ENCODE results near the gene ADAM15.

ADAM15 gene

DNA sequence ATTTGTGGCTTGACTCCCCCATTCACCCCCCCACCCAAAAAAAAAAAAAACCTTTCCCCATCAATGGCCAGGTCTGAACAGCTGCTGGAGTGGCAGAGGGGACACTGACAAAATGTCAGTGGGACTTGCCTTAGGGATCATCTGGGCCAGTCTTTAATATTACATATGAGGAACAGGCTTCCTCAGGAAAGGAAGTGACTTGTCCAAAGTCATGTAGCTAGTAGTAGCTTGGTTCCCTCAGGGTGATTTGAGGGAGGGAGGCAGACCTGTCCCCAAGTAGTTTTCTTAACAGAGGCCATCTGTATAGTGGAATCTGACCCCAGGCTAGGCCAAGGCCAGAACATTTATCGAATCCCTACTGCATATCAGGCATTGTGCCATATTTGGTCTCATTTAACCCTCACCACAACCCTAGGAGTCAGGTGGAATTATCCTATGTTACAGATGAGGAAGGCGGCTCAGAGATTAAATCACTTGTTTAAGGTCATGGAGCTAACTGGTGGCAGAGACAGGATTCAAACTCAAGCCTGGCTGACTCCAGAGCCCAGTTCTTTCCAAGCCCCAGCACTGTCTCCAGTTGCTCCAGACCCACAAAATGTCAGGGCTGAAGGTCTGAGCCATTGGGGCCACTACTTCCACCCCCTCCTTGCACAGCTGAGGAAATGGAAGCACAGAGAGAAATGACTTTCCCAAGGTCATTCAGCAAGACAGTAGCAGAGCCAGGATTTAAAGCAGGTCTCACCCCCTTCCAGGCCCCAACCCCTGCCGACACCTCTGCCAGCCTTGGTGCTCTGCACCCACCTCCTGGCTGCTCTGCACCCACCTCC, 38.1 kb upstream of the ADAM15 start:
- peak; percentile 62 for DNase-seq

DNA sequence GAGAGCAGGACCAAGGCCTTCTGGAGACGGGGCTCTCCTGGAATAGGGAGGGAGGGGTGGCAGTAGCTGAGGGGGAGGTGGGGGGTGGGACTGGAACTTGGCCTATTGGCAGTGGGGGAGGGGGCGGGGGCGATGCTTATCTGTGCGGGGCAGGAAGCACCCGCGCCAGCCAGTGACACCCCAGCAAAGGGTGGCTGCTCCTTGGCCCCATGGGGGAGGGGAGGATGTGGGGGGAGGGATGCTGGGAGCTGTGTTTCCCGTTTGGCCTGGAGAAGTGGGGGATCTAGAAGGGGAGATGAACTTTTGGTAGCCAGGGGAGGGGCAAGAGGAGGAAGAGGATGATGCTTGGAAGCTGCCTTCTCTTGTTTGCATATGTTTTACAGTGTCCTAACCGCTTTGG, 37.5 kb upstream of the ADAM15 start:
- peak; percentile 76 for DNase-seq

DNA sequence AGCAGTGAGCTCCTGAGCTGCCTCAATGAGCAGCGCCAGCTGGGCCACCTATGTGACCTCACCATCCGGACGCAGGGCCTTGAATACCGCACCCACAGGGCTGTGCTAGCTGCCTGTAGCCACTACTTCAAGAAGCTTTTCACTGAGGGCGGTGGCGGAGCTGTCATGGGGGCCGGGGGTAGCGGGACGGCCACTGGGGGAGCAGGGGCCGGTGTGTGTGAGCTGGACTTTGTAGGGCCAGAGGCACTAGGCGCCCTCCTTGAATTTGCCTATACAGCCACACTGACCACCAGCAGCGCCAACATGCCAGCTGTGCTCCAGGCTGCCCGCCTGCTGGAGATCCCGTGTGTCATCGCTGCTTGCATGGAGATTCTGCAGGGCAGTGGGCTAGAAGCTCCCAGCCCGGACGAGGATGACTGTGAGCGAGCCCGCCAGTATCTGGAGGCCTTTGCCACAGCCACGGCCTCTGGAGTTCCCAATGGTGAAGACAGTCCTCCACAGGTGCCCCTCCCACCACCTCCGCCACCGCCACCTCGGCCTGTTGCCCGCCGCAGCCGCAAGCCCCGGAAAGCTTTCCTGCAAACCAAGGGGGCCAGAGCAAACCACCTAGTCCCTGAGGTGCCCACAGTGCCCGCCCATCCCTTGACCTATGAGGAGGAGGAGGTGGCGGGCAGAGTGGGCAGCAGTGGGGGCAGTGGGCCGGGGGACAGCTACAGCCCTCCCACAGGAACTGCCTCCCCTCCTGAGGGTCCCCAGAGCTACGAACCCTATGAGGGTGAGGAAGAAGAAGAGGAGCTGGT, 36.2 kb upstream of the ADAM15 start:
- DNase-seq = no peak

DNA sequence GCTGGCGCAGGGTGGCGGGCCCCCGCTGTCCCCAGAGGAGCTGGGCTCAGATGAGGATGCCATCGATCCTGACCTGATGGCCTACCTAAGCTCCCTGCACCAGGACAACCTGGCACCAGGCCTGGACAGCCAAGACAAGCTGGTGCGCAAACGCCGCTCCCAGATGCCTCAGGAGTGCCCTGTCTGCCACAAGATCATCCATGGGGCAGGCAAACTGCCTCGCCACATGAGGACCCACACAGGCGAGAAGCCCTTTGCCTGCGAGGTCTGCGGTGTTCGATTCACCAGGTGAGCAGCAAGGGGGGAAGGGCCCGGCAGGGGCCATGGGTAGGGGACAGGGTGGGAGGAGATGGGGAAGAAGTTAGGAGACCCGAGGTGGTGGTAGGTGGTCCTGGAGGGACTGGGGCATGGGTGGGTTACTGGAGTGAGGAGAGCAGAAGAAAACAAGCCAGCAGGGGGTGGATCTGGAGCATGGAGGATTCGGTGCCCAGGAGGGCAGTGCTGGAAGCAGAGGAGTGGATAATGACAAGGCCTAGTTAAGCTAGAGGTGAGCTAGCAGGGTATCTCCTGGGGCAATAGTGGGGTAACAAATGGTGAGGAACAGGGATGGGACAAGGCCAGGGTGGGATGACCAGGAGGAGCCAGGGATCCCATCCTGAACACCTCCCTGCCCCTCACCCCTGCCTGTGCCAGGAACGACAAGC, 35.4 kb upstream of the ADAM15 start:
- no peak for DNase-seq

DNA sequence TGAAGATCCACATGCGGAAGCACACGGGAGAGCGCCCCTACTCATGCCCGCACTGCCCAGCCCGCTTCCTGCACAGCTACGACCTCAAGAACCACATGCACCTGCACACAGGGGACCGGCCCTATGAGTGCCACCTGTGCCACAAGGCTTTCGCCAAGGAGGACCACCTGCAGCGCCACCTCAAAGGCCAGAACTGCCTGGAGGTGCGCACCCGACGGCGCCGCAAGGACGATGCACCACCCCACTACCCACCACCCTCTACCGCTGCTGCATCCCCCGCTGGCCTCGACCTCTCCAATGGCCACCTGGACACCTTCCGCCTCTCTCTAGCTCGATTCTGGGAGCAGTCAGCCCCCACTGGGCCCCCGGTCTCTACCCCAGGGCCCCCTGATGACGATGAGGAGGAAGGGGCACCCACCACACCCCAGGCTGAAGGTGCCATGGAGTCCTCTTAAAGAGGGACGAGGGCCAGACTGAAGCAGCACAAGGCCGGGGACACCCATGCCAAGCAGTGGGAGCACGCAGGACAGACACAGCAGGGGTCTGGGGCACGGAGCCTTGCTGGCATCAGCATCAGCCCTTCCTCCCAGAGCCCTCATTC, 34.8 kb upstream of the ADAM15 start:
- DNase-seq = no peak

DNA sequence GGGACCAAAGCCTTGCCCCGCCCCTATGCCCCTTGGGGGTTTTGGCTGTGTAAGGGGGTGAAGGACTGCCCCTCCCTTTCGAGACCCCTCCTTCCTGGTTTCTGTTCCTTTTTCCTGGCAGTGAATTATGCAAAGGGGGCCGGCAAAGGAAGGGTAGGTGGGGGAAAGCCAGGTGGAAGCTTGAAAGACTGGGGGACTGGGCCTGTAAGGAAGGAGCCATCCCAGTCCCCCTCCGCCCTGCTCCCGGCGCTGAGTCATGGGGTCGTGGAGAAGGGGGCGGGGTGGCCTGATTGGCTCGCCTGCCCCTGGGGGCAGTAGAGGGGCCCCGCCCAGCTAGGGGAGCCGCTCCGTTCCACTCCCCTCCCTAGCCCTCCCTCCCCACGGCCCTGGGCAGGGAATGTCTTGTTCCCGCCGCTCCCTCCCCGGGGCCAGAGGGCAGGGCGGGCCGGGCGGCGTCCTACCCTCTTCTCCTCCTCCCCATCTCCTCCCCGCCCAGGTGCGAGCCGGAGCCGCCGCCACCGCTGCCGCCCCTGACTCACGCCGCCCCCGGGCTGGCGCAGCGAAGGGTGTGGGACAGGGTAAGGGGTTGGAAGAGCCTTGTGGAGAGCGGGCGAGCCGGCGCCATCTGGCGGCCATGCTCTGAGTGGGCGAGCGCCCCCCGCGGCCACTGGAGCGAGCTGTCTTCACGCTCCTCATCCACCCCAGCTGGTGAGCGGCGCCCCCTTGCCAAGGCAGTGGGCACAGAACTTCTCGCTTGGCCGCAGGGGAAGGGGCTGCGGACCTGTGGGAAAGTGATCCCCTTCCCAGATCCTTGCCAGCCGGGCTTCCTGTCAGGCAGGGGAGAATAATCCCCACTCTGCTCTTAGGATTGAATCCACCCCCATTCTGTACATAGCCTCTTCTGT, 33.8 kb upstream of the ADAM15 start:
- DNase-seq = peak; percentile 93

DNA sequence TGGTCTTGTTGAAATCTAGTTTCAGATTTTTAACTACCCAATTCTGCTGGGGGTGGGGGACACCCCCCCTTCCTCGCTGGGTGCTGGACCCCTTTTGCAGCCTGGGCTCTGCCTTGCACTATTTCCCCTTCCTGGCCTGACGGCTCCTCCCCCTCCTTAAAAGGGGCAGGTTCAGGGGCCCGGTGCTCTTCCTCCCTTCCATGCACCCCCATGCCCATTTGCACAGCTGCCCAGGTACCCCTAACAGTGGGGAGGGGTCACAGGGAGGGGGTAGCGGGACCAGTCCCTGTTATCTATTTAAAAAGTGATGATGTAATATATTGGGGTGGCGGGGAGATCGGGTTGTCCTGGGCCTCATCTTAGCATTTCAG, 33.2 kb upstream of the ADAM15 start:
- peak; percentile 14 for DNase-seq

DNA sequence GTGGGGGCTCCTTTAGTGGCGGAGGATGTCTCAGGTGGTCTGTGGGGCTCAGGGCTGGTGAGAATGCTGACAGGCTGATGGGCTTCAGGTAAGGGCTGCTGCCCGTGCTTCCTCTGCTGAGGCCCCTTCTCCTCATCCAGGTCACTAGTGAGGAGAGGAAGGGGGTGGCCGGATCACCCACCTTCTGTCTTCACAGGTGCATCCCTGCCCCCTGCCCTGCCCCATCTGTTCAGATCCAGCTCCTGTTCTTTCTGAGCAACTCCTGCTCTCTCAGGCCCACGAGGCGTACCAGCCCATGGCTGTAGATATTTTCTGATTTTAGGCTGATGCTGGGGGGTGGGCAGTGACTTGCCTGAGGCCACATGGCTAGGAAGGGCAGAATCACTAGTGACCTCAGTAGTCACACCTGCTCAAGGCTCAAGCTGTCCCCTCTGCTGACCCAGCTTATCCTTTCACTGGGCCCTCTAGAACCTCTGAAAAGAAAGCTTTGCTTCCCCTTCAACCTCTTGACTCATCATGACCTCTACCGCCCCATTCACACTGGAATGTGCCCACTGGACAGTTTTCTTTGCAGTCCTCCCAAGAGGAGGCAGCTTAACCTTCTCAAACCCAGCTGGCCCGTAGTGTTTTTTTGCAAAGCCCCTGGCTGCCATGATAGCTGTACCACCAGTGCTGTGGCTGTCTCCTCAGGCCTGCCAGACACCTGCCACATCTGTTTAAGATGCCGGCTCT, 32.3 kb upstream of the ADAM15 start:
- no peak for DNase-seq

DNA sequence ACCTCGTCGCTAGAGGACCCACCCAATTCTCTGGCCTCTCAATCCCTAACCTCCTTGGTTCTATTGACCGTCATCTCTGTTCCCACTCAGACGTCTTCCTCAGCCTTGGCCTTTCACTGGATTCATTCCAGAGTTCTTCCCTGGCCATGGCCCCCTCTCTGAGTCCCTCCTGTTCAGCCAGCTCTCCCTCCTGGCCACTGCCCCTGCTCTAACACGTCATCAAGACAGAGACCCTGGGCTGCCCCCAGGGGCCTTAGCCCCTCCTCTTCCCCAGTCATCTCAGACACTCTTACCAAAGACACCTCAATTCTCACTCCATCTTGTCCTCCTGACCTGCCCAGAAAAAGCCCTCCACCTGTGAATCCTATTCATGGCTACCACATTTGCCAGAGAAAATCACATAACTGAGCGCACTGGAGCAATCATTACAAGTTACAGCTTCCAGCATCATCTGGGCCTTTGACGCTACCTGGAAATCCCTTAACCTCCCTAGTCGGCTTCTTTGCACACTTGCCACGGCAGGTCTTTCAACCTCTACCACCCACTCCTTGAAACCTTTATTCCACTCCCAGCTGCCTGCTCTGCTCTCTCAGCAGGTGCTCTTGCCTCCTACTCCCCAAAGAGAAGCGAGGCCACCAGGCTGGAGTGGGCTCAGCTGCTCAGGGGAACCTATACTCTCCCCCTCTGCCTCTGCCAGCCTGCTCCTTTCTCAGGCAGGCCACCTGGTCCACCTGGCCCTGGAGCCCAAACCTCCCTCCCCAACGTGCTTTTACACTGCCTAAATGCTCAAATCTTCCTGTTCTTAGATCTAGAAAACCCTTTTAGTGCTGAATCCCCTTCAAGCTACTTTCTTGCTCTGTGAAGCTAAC, 31.5 kb upstream of the ADAM15 start:
- DNase-seq = no peak

DNA sequence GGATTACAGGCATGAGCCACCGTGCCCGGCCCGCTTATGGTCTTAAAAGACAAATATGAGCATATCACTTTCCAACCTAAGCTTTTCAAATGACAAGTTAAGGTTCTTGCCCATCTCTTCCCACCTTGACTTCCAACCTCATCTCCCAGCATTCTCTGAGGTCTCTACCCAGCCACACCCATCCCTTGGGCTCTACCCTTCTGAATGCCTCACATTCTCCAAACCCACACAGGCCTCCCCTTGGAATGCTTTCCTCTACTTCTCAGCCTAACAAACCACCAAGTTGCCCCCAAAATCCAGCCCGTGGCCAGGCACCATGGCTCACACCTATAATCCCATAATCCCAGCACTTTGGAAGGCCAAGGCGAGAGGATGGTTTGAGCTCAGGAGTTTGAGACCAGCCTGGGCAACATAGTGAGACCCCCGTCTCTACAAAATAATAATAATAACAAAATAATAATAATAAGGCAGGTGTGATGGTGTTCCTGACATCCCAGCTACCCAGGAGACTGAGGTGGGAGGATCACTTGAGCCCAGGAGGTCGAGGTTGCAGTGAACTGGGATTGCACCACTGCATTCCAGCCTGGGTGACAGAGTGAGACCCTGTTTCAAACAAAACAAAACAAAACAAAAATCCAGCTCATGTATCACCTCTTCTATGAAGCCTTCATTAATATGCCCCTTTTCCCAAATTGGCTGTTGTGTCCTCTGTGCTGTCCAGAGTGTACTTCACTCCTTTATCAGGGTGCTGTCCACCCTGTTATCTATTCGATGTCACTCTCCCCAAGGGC, 28.8 kb upstream of the ADAM15 start:
- DNase-seq = no peak

DNA sequence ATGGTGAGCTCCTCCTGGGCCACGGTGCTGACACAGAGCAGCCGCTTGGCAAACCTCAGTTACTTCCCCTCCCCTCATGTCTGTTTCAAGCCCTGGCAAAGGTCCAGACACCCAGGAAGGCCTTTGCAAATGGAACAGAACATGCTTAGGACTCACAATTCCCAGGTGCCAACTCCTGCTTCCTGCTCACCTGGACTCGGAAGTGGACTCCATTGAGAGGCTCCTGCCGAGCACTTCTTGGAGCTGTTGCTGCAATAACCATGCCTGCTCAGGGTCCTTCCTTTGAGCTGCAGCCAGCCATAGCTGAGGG, 28.2 kb upstream of the ADAM15 start:
- DNase-seq = peak; percentile 70

DNA sequence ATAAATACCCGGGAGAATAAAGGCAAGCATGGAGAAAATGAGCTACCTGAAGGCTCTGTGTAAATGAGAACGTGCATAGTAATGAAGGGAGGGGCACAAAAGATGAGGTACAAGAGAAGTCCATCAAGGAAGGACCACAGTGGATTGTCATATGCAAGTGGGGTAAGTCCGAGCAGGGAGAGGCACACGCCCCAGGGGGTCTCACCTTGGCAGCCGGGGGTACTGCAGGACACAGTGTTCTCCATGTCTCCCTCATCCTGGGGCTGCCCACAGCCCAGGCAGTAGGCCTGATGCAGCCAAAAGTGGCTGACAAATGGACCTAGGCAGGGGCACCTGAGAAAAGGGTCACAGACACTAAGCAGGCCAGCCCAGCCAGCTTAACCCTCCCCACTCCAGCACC, 27.5 kb upstream of the ADAM15 start:
- no peak for DNase-seq

DNA sequence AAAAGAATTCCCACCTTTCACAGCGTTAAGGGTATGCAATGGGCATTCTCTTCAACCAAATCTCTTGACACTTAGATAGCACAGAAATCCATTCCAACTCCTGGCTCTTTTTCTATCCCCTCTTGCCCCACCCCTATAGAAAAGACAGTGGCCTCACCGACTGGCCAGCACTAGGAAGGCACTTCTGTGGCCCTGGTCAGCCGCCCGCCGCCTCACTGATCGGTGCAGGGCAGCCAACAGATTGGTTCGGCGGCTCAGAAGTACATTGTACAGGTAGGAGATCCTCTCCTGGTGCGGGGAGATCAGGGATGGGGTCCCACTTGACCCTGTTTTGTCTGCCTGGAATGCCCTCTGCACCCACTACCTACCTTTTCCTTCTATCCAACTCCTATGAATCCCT, 26.8 kb upstream of the ADAM15 start:
- DNase-seq = no peak

DNA sequence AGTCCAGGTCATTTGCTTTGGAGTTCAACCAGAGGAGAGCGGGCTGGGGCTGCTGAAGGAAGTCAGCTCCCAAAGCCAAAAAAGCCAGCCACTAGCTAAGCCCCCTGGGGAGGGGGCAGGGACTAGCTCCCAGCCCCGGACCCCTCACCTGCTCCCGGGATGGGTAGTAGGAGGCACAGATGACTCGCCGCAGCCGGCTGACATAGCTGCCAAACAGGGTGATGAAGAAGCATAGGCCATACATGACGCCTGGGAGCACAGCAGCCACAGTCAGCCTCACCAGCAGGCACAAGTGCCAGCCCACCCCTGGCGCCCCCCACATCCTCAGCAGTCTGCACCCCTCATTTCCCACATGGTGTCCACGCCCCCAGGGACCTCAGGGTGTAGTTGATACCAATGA, 25.0 kb upstream of the ADAM15 start:
- no peak for DNase-seq

DNA sequence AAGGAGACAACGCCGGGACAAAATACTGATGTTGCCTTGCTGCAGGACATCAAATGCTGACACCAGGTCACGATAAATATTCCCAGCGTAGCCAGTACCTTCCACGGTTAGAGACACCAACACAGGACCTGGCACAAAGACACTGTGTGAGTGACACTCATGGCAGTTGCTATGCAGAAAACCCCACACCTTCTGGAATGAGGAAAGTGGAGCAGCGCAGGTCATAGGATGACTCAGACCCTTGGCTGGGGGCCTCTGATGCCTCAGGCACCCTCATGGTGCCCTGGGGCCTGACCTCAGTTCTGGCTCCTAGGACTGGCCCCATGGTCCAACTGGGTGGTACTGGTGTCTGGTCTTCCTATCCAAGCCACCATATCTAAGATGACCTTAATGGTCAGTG, 24.5 kb upstream of the ADAM15 start:
- no peak for DNase-seq

DNA sequence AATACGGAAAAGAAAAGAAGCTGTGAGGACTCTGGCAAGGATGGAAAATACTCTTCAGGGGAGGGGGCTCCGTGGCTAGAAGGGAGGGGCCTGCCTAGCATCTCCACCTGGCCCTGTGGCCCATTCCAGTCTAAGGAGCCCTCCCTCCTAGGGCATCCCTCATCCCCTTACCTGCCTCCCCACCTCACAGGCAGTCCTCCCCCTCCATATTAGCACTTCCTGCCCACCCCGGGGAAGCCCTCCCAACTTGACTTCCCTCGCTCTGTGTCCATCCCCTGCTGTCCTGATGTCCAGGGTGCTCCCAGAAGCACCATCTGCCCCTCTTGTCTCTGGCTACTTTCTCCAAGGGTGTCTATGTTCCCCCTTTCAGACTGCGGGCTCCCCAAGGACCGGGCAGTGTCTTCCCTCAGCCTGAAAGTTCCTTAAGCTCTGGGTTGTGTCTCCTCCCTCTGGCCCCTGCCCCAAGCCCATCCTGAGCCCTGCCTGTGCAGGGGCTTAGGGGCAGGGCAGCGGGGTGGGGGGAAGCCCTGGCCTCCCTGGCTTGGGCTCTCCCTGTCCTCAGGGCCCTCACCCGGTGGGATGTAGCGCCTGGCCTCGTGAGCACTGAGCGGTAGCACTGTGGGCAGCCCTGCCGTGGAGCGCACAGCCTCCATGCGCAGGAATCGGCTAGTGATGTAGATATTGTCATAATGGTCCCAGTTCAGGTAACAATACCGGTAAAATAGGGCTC, 21.4 kb upstream of the ADAM15 start:
- no peak for DNase-seq

DNA sequence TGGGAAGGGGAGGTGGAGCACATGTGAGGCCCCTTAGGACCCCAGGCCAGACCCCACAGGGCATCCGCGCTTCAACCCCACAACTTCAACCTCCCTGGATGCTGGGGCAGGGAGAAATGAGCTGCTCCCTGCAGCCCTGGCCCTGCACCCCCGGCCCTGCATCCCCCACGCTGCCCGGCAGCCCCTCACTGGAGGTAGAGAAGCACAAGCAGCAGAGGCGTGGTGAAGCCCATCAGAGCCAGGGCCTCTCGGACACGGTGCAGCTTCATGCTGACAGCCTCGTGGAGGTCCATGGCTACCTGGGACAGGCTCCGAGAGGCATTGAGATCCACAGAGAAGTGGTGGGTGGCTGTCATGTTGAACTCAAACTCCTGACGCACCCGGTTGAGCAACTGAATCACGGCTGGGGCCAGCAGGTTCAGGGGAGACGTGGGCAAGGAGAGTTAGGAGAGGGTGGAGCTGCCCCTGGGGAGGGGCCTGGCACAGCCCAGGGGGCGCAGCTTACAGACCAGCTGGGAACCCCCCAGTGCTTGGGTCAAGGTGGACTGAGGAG, 20.8 kb upstream of the ADAM15 start:
- DNase-seq = no peak

DNA sequence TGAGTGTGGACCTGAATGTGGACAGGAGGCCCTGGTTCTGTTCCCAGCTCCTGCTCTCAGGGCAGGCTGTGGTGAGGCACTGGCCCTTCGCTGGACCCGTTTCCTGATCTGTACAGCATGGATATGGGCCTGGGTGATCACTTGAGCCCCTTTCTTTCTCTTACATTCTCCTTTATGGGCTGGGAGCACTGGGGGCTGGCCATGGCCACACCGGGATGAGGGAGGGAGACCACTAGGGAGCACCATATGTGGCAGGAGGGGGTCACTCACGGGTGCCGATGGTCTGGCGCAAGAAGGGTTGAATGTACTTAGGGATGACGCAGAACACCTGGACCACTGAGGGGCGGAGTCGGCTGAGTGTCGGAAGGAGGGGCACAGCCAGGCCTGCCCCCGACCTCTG, 20.2 kb upstream of the ADAM15 start:
- DNase-seq = no peak

DNA sequence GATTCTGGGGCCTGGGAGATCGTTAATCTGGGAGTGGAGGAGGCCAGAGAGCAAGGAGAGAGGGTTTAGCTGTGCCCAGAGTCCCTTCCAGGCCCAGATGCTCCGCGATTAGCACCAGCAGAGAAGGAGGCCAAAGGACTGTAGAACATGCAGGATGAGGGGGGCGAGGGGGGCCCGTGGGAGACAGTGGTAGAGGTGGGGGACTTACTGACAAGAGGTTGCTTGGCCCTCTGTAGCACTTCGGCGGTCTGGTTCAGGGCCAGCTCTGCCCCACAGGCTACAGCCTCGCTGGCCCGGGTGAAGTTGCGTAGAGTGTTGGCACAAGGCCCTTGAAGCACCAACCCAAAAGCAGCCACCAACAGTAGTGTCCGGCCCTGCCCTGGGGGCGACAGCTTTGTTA, 18.2 kb upstream of the ADAM15 start:
- DNase-seq = no peak
